Activated T-helper 1 cell treated with anti-CD3 and anti-CD28 coated beads, Interleukin-12 subunit alpha, Interleukin-12 subunit beta, Interleukin-2, Interleukin-4 antibody, amounts not matched to agents 30 ng/mL and 10 ng/mL and 1 ng/mL, durations not matched to agents 14 hours and 24 hours and 36 hours (primary cell): Measurements from ENCODE around the gene CACNA1B. TPM values are rescaled to one million over a fixed set of nuclear protein-coding genes. Genes with fewer than 3 reads are reported as not detected.

Experiments used
- DNase-seq: peaks from one replicate; pipeline ENCODE4 v3.0.0; 2021; ENCODE audit warnings: low spot score
- H3K27ac Mint-ChIP-seq: one replicate; pipeline ENCODE4 v1.8.0; 2021; ENCODE audit warnings: mild to moderate bottlenecking, mixed read lengths
- H3K27me3 Mint-ChIP-seq: one replicate; pipeline ENCODE4 v1.8.0; 2022; ENCODE audit warnings: mild to moderate bottlenecking, moderate library complexity, mixed read lengths; ENCODE audit not compliant: insufficient read depth
- H3K36me3 Mint-ChIP-seq: one replicate; pipeline ENCODE4 v1.8.0; 2021; ENCODE audit warnings: low read depth, mixed read lengths
- H3K4me1 Mint-ChIP-seq: one replicate; pipeline ENCODE4 v1.8.0; 2021; ENCODE audit warnings: low read depth, mixed read lengths
- H3K4me3 Mint-ChIP-seq: one replicate; pipeline ENCODE4 v1.8.0; 2021; ENCODE audit warnings: mild to moderate bottlenecking, moderate library complexity, mixed read lengths
- H3K9me3 Mint-ChIP-seq: one replicate; pipeline ENCODE4 v1.8.0; 2021; ENCODE audit warnings: mixed read lengths
- intact Hi-C: fragments of 100-400 bp; cut with micrococcal nuclease; formaldehyde crosslinking; loops from one replicate; pipeline ENCODE4 v1.15.1; 2024
- total RNA-seq: library from RNA; stranded (reverse); gene quantifications from 2 replicates; pipeline ENCODE4 v1.2.3, GENCODE V29; 2022

CACNA1B gene
- total RNA-seq, 1 donor from 2014 or later, result not detected

GRCh38 chr9:138072161-138072842 lies 194.7 kb downstream of the CACNA1B start:
- no peaks in the 10 kb centered on the region for H3K9me3 Mint-ChIP-seq
- H3K36me3 Mint-ChIP-seq, result no peaks in the 10 kb centered on the region
- intact Hi-C loops, result no loop called here
- DNase-seq, result no peak
- no peak overlapping the region for H3K27ac Mint-ChIP-seq
- no peak overlapping the region for H3K4me3 Mint-ChIP-seq
- no peaks in the 10 kb centered on the region for H3K27me3 Mint-ChIP-seq
- no peaks in the 10 kb centered on the region for H3K4me1 Mint-ChIP-seq

GRCh38 chr9:138072897-138073296 lies 195.3 kb downstream of the CACNA1B start:
- H3K4me1 Mint-ChIP-seq, result no peaks in the 10 kb centered on the region
- no peak overlapping the region for H3K4me3 Mint-ChIP-seq
- no peak overlapping the region for H3K27ac Mint-ChIP-seq
- no peaks in the 10 kb centered on the region for H3K9me3 Mint-ChIP-seq
- no peaks in the 10 kb centered on the region for H3K36me3 Mint-ChIP-seq
- intact Hi-C loops, result no loop called here
- H3K27me3 Mint-ChIP-seq, result no peaks in the 10 kb centered on the region
- DNase-seq, result no peak

- Mint-ChIP-seq H3K27ac (no peak overlapping the region), H3K4me3 (no peak overlapping the region), H3K36me3 (no peaks in the 10 kb centered on the region), H3K4me1 (no peaks in the 10 kb centered on the region), H3K27me3 (no peaks in the 10 kb centered on the region), H3K9me3 (no peaks in the 10 kb centered on the region)
- no peak for DNase-seq
- intact Hi-C loops, result no loop called here
Measured at GRCh38 chr9:138073408-138073807, 195.8 kb downstream of the CACNA1B start.

GRCh38 chr9:138073808-138074207 lies 196.2 kb downstream of the CACNA1B start:
- intact Hi-C loops, result no loop called here
- DNase-seq, result no peak

GRCh38 chr9:138074516-138074915 lies 196.9 kb downstream of the CACNA1B start:
- H3K4me1 Mint-ChIP-seq, result no peaks in the 10 kb centered on the region
- intact Hi-C loops, result no loop called here
- no peak overlapping the region for H3K4me3 Mint-ChIP-seq
- no peaks in the 10 kb centered on the region for H3K36me3 Mint-ChIP-seq
- H3K27ac Mint-ChIP-seq, result no peak overlapping the region
- DNase-seq, result no peak
- H3K9me3 Mint-ChIP-seq, result no peaks in the 10 kb centered on the region
- no peaks in the 10 kb centered on the region for H3K27me3 Mint-ChIP-seq

More at GRCh38 chr9:138073808-138074207, 196.2 kb downstream of the CACNA1B start:
- Mint-ChIP-seq H3K36me3 (no peaks in the 10 kb centered on the region), H3K27ac (no peak overlapping the region), H3K4me3 (no peak overlapping the region), H3K27me3 (no peaks in the 10 kb centered on the region), H3K4me1 (no peaks in the 10 kb centered on the region), H3K9me3 (no peaks in the 10 kb centered on the region)

GRCh38 chr9:138075496-138075895 lies 197.9 kb downstream of the CACNA1B start:
- Mint-ChIP-seq H3K4me3 (no peak overlapping the region), H3K36me3 (no peaks in the 10 kb centered on the region), H3K4me1 (no peaks in the 10 kb centered on the region), H3K9me3 (no peaks in the 10 kb centered on the region), H3K27ac (no peak overlapping the region), H3K27me3 (no peaks in the 10 kb centered on the region)
- intact Hi-C loops, result no loop called here
- DNase-seq, result no peak

- Mint-ChIP-seq H3K4me3 (no peak overlapping the region), H3K27ac (no peak overlapping the region), H3K27me3 (no peaks in the 10 kb centered on the region), H3K9me3 (no peaks in the 10 kb centered on the region), H3K36me3 (no peaks in the 10 kb centered on the region), H3K4me1 (no peaks in the 10 kb centered on the region)
- no peak for DNase-seq
- intact Hi-C loops, result no loop called here
Measured at GRCh38 chr9:138075961-138076649, 198.5 kb downstream of the CACNA1B start.

- H3K36me3 Mint-ChIP-seq, result no peaks in the 10 kb centered on the region
- H3K4me1 Mint-ChIP-seq, result no peaks in the 10 kb centered on the region
- no peaks in the 10 kb centered on the region for H3K9me3 Mint-ChIP-seq
- no peak overlapping the region for H3K27ac Mint-ChIP-seq
- no peaks in the 10 kb centered on the region for H3K27me3 Mint-ChIP-seq
- intact Hi-C loops, result no loop called here
- DNase-seq, result no peak
- H3K4me3 Mint-ChIP-seq, result no peak overlapping the region
Measured at GRCh38 chr9:138076650-138077009, 199.0 kb downstream of the CACNA1B start.

GRCh38 chr9:138077126-138077525 lies 199.5 kb downstream of the CACNA1B start:
- Mint-ChIP-seq H3K4me1 (no peaks in the 10 kb centered on the region), H3K4me3 (no peak overlapping the region), H3K27me3 (no peaks in the 10 kb centered on the region), H3K9me3 (no peaks in the 10 kb centered on the region), H3K27ac (no peak overlapping the region), H3K36me3 (no peaks in the 10 kb centered on the region)
- intact Hi-C loops, result no loop called here
- no peak for DNase-seq

- Mint-ChIP-seq H3K4me1 (no peaks in the 10 kb centered on the region), H3K9me3 (no peaks in the 10 kb centered on the region), H3K27me3 (peaks cover 2% of the 10 kb centered on the region), H3K4me3 (no peak overlapping the region), H3K36me3 (no peaks in the 10 kb centered on the region), H3K27ac (no peak overlapping the region)
- DNase-seq, result no peak
- intact Hi-C loops, result no loop called here
Measured at GRCh38 chr9:138077898-138078540, 200.4 kb downstream of the CACNA1B start.

GRCh38 chr9:138078846-138079245 lies 201.3 kb downstream of the CACNA1B start:
- Mint-ChIP-seq H3K27me3 (peaks cover 2% of the 10 kb centered on the region), H3K36me3 (no peaks in the 10 kb centered on the region), H3K4me3 (no peak overlapping the region), H3K4me1 (no peaks in the 10 kb centered on the region), H3K9me3 (no peaks in the 10 kb centered on the region), H3K27ac (no peak overlapping the region)
- no peak for DNase-seq
- intact Hi-C loops, result no loop called here

GRCh38 chr9:138080979-138081378 lies 203.4 kb downstream of the CACNA1B start:
- Mint-ChIP-seq H3K4me1 (no peaks in the 10 kb centered on the region), H3K36me3 (no peaks in the 10 kb centered on the region), H3K9me3 (peaks cover 12% of the 10 kb centered on the region), H3K4me3 (no peak overlapping the region), H3K27ac (no peak overlapping the region), H3K27me3 (peaks cover 6% of the 10 kb centered on the region)
- DNase-seq, result no peak
- intact Hi-C loops, result no loop called here

GRCh38 chr9:138082918-138083636 lies 205.5 kb downstream of the CACNA1B start:
- no peak for DNase-seq
- intact Hi-C loops, result no loop called here
- Mint-ChIP-seq H3K9me3 (peaks cover 19% of the 10 kb centered on the region), H3K4me1 (no peaks in the 10 kb centered on the region), H3K4me3 (no peak overlapping the region), H3K36me3 (no peaks in the 10 kb centered on the region), H3K27me3 (peaks cover 6% of the 10 kb centered on the region), H3K27ac (no peak overlapping the region)
